H1 (cell line): Measurements from ENCODE around the gene PLA2G4E.

Experiments used
- EGR1 ChIP-seq: IDR thresholded peaks from 2 replicates; pipeline ENCODE4 v1.6.1; 2011; ENCODE audit warnings: low read depth, low read length, borderline replicate concordance
- EZH2 ChIP-seq: fragments of 200-600 bp; sonication (generic); IDR thresholded peaks from 2 replicates; pipeline ENCODE4 v1.7.1; 2012; ENCODE audit warnings: low read depth, mild to moderate bottlenecking, moderate library complexity, low read length, inconsistent platforms; ENCODE audit not compliant: severe bottlenecking
- NANOG ChIP-seq: IDR thresholded peaks from 2 replicates; pipeline ENCODE4 v1.6.1; 2011; ENCODE audit warnings: low read length, low read depth, mild to moderate bottlenecking, inconsistent platforms; ENCODE audit not compliant: insufficient read depth, poor library complexity, severe bottlenecking
- POLR2A ChIP-seq, 2 experiments: IDR thresholded peaks; 1 replicate in 1 of 2; 2 replicates in 1 of 2; pipeline ENCODE4 v1.6.1; 2011; ENCODE audit warnings: low read depth in 2 of 2, low read length in 2 of 2, mild to moderate bottlenecking in 2 of 2; ENCODE audit errors: control extremely low read depth in 1 of 2
- POLR2AphosphoS5 ChIP-seq: IDR thresholded peaks from 2 replicates; pipeline ENCODE4 v1.6.1; 2011; ENCODE audit warnings: low read depth, low read length
- RBBP5 ChIP-seq: IDR thresholded peaks from 2 replicates; pipeline ENCODE4 v1.7.1; 2012; ENCODE audit warnings: low read depth, mild to moderate bottlenecking, inconsistent platforms, low read length, moderate library complexity, borderline replicate concordance
- SP4 ChIP-seq: IDR thresholded peaks from 2 replicates; pipeline ENCODE4 v1.6.1; 2012; ENCODE audit warnings: low read length, inconsistent platforms
- SRF ChIP-seq: IDR thresholded peaks from 2 replicates; pipeline ENCODE4 v1.6.1; 2011; ENCODE audit warnings: mild to moderate bottlenecking, low read depth, low read length, moderate library complexity
- TAF1 ChIP-seq: IDR thresholded peaks from 2 replicates; pipeline ENCODE4 v1.6.1; 2011; ENCODE audit warnings: mild to moderate bottlenecking, low read depth, low read length
- TF ChIP-seq, protein P1 (sequence below), 3 experiments: IDR thresholded peaks; 1 replicate in 2 of 3; 2 replicates in 1 of 3; pipeline versions ENCODE4 v1.5.1 to v1.6.1; 2011; ENCODE audit warnings: low read length in 3 of 3, mild to moderate bottlenecking in 3 of 3, inconsistent platforms in 2 of 3, low read depth in 1 of 3, moderate library complexity in 1 of 3; ENCODE audit not compliant: insufficient read depth in 1 of 3; ENCODE audit errors: control extremely low read depth in 1 of 3
- TF ChIP-seq, protein P2 (sequence below): IDR thresholded peaks from 2 replicates; pipeline ENCODE4 v1.6.1; 2012; ENCODE audit warnings: inconsistent platforms

DNA sequence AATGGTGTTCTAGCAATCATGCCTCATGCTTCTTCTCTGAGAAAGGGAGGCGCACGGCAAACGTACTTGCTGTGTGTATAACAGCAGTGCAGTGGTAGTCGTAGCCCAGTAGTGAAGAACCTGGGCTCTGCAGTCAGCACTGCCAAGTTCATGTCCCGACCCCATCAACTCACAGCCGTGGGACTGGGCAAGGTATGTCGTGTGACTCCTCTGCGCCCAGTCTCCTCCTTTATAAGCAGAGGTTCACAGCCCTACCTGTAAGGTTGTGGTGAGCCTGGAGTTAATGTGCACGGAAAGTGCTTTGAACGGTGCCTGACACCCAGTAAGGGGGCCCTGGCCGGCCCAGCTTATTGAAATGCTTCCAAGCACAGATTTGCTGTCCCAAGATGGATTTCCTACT is 75.1 kb downstream of the PLA2G4E start:
- TF ChIP-seq POLR2A (IDR thresholded peaks at IDR 0.05; ENCODE audit: control extremely low read depth in 1 of 2, low read depth in 2 of 2, low read length in 2 of 2) (no peak), SP4 (no peak), EZH2 (no peak), POLR2AphosphoS5 (no peak), TAF1 (no peak), SRF (no peak), EGR1 (no peak), RBBP5 (no peak), NANOG (no peak)
- TF ChIP-seq, protein P1, sequence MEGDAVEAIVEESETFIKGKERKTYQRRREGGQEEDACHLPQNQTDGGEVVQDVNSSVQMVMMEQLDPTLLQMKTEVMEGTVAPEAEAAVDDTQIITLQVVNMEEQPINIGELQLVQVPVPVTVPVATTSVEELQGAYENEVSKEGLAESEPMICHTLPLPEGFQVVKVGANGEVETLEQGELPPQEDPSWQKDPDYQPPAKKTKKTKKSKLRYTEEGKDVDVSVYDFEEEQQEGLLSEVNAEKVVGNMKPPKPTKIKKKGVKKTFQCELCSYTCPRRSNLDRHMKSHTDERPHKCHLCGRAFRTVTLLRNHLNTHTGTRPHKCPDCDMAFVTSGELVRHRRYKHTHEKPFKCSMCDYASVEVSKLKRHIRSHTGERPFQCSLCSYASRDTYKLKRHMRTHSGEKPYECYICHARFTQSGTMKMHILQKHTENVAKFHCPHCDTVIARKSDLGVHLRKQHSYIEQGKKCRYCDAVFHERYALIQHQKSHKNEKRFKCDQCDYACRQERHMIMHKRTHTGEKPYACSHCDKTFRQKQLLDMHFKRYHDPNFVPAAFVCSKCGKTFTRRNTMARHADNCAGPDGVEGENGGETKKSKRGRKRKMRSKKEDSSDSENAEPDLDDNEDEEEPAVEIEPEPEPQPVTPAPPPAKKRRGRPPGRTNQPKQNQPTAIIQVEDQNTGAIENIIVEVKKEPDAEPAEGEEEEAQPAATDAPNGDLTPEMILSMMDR (IDR thresholded peaks at IDR 0.05; ENCODE audit: control extremely low read depth in 1 of 3, insufficient read depth in 1 of 3, low read depth in 1 of 3, low read length in 3 of 3) = no peak
- TF ChIP-seq, protein P2, sequence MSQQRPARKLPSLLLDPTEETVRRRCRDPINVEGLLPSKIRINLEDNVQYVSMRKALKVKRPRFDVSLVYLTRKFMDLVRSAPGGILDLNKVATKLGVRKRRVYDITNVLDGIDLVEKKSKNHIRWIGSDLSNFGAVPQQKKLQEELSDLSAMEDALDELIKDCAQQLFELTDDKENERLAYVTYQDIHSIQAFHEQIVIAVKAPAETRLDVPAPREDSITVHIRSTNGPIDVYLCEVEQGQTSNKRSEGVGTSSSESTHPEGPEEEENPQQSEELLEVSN = no peak
